OCI-LY1 (cell line): ENCODE results near the gene PFKP.
"Not testable (repeated sequence)": the region's sequence is repeated elsewhere in the genome, so short reads cannot be mapped to it uniquely, and the experiment has no call there.

Source experiments
- H2AFZ ChIP-seq: fragments of 200-600 bp; sonication (generic), shearing (Covaris generic); 2 replicates; pipeline ENCODE4 v1.6.0; 2014; ENCODE audit warnings: antibody characterized with exemption, mild to moderate bottlenecking, low read length
- H3F3A ChIP-seq: fragments of 200-600 bp; sonication (generic), shearing (Covaris generic); 2 replicates; pipeline ENCODE4 v1.6.0; 2014; ENCODE audit warnings: mild to moderate bottlenecking, antibody characterized with exemption, low read length, moderate library complexity; ENCODE audit not compliant: insufficient read depth
- H3K27ac ChIP-seq: fragments of 200-600 bp; sonication (generic); 2 replicates; pipeline ENCODE4 v1.5.1; 2014; ENCODE audit warnings: low read length, mixed run types, mild to moderate bottlenecking, low read depth; ENCODE audit not compliant: poor library complexity, severe bottlenecking
- H3K27me3 ChIP-seq: fragments of 200-600 bp; sonication (generic); 2 replicates; pipeline ENCODE4 v1.6.0; 2014; ENCODE audit warnings: antibody characterized with exemption, mild to moderate bottlenecking, low read length, moderate library complexity; ENCODE audit not compliant: insufficient read depth
- H3K36me3 ChIP-seq: fragments of 200-600 bp; sonication (generic); 2 replicates; pipeline ENCODE4 v1.6.1; 2014; ENCODE audit warnings: mild to moderate bottlenecking, antibody characterized with exemption, low read length, moderate library complexity, mixed read lengths; ENCODE audit not compliant: insufficient read depth
- H3K4me1 ChIP-seq: fragments of 200-600 bp; sonication (generic); 2 replicates; pipeline ENCODE4 v1.5.1; 2014; ENCODE audit warnings: mild to moderate bottlenecking, low read length, moderate library complexity; ENCODE audit not compliant: insufficient read depth, severe bottlenecking
- H3K4me2 ChIP-seq: fragments of 200-600 bp; sonication (generic), shearing (Covaris generic); 2 replicates; pipeline ENCODE4 v1.6.1; 2014; ENCODE audit warnings: low read length
- H3K4me3 ChIP-seq: fragments of 200-600 bp; sonication (generic); 2 replicates; pipeline ENCODE4 v1.5.1; 2014; ENCODE audit warnings: low read length, low read depth, mild to moderate bottlenecking, mixed read lengths; ENCODE audit not compliant: poor library complexity, severe bottlenecking
- H3K79me2 ChIP-seq: fragments of 200-600 bp; shearing (Covaris generic); 2 replicates; pipeline ENCODE4 v1.6.1; 2016; ENCODE audit warnings: mixed run types, low read length, mixed read lengths; ENCODE audit not compliant: insufficient read depth
- H3K9ac ChIP-seq: fragments of 200-600 bp; sonication (generic), shearing (Covaris generic); 2 replicates; pipeline ENCODE4 v1.6.1; 2014; ENCODE audit warnings: mild to moderate bottlenecking, low read length, mixed read lengths
- H3K9me2 ChIP-seq: fragments of 200-600 bp; sonication (generic), shearing (Covaris generic); 2 replicates; pipeline ENCODE4 v1.6.1; 2014; ENCODE audit warnings: low read depth, mild to moderate bottlenecking, low read length, mixed read lengths
- H3K9me3 ChIP-seq: fragments of 200-600 bp; shearing (Covaris generic); 2 replicates; pipeline ENCODE4 v1.6.1; 2014; ENCODE audit warnings: low read length, mixed read lengths
- H4K20me1 ChIP-seq: fragments of 200-600 bp; sonication (generic), shearing (Covaris generic); 2 replicates; pipeline ENCODE4 v1.6.0; 2016; ENCODE audit warnings: mild to moderate bottlenecking, low read length; ENCODE audit not compliant: insufficient read depth
- EZH2 ChIP-seq: fragments of 200-600 bp; sonication (generic), shearing (Covaris generic); IDR thresholded peaks from 2 replicates; pipeline ENCODE4 v1.8.0; 2017; ENCODE audit warnings: borderline replicate concordance, mixed run types, mild to moderate bottlenecking, antibody characterized with exemption, low read length, moderate library complexity, mixed read lengths
- TF ChIP-seq, protein P1 (sequence below): fragments of 200-600 bp; sonication (generic), shearing (Covaris generic); IDR thresholded peaks from 2 replicates; pipeline ENCODE4 v1.5.1; 2017; ENCODE audit warnings: mild to moderate bottlenecking, antibody characterized with exemption, low read length, moderate library complexity, mixed read lengths

Gene PFKP

DNA sequence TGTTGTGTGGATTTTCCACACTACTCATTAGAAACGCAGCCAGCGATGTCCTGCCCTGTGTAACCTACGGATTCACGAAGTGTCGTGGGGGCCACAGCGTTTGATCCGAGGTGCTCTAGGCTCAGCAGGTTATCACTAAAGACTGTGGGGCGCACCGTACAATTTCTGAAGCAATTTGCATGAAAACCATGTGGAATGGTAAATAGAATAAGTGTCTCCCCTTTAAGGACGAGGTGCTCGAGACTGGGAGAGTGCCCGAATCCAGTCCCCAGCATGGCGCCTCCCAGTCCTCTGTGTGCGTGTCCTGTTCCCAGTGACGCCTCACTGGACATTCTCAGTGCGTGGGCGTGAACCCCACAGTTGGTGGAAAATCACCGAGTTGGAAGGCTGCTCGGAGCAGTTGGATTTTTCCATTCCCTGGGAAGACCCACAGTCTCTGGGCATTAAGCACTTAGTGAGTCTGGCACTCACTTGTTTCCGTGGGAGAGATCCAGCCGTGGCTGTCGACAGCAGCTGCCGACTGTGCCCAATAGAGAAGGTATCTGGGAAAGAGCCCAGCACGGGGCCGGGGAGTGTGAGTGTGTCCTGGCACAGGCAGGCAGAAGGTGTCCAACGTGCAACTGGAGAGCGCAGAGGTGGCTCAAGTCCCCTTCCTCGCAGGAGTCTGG is 37.0 kb downstream of the PFKP start:
- TF ChIP-seq EZH2 = no peak
- TF ChIP-seq, protein P1, sequence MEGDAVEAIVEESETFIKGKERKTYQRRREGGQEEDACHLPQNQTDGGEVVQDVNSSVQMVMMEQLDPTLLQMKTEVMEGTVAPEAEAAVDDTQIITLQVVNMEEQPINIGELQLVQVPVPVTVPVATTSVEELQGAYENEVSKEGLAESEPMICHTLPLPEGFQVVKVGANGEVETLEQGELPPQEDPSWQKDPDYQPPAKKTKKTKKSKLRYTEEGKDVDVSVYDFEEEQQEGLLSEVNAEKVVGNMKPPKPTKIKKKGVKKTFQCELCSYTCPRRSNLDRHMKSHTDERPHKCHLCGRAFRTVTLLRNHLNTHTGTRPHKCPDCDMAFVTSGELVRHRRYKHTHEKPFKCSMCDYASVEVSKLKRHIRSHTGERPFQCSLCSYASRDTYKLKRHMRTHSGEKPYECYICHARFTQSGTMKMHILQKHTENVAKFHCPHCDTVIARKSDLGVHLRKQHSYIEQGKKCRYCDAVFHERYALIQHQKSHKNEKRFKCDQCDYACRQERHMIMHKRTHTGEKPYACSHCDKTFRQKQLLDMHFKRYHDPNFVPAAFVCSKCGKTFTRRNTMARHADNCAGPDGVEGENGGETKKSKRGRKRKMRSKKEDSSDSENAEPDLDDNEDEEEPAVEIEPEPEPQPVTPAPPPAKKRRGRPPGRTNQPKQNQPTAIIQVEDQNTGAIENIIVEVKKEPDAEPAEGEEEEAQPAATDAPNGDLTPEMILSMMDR = no peak
- Histone ChIP-seq H3K4me1 (no peaks in the 10 kb centered on the region), H3K27me3 (no peaks in the 10 kb centered on the region), H4K20me1 (no peaks in the 10 kb centered on the region), H3K4me3 (no peak overlapping the region), H3K79me2 (no peaks in the 10 kb centered on the region), H3K9me3 (no peaks in the 10 kb centered on the region), H3K4me2 (no peak overlapping the region), H3K9ac (no peak overlapping the region), H3K27ac (no peak overlapping the region), H2AFZ (no peak overlapping the region), H3K9me2 (no peaks in the 10 kb centered on the region), H3F3A (no peaks in the 10 kb centered on the region), H3K36me3 (peaks cover 84% of the 10 kb centered on the region)

DNA sequence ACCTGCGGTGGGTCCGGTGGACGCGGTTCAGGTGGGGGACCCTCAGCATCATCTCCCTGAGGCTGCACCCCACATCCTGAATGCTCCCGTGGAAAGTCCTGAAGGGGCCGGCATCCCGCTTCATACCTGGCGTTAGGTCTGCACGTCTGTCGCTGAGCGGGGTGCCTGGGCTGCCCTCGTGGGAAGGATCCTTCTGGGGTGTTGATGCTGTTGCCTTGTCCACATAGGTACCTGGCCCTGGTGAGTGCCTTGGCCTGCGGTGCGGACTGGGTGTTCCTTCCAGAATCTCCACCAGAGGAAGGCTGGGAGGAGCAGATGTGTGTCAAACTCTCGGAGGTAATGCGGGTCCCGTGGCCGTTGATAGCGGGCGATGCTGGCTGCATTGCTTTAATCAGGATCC is 37.8 kb downstream of the PFKP start:
- Histone ChIP-seq H4K20me1 (no peaks in the 10 kb centered on the region), H3K4me2 (no peak overlapping the region), H3K4me1 (no peaks in the 10 kb centered on the region), H3K9ac (no peak overlapping the region), H3F3A (no peaks in the 10 kb centered on the region), H3K4me3 (no peak overlapping the region), H3K9me3 (no peaks in the 10 kb centered on the region), H2AFZ (no peak overlapping the region), H3K27me3 (no peaks in the 10 kb centered on the region), H3K79me2 (no peaks in the 10 kb centered on the region), H3K9me2 (no peaks in the 10 kb centered on the region), H3K27ac (no peak overlapping the region), H3K36me3 (peaks cover 82% of the 10 kb centered on the region)
- TF ChIP-seq EZH2 = no peak

DNA sequence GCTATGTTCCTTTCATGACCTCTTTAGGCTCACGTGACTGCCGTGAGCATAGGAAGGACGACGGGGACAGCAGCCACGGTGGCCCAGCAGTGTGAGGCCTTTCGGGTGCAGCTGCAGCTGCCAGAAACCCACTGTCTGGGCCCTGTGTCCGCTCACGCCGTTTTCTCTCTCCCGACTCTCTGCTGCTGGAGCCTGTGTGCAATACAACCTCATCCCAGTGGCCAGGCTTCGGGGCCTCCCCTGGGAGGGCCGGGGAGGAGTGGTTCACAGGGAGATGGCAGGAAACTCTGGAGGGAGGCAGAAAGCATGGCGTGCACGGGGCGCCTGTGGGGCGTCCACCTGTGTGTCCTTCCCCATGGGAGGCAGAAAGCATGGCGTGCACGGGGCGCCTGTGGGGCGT is 38.6 kb downstream of the PFKP start:
- H3K79me2 ChIP-seq = no peaks in the 10 kb centered on the region
- no peak overlapping the region for H3K4me3 ChIP-seq
- H3K9ac ChIP-seq = no peak overlapping the region
- no peaks in the 10 kb centered on the region for H4K20me1 ChIP-seq
- no peak overlapping the region for H3K4me2 ChIP-seq
- H3K9me3 ChIP-seq = no peaks in the 10 kb centered on the region
- no peaks in the 10 kb centered on the region for H3F3A ChIP-seq
- no peak overlapping the region for H2AFZ ChIP-seq
- TF ChIP-seq, protein P1 = no peak
- TF ChIP-seq EZH2 = no peak
- H3K9me2 ChIP-seq = no peaks in the 10 kb centered on the region
- H3K4me1 ChIP-seq = peaks cover 6% of the 10 kb centered on the region
- no peak overlapping the region for H3K27ac ChIP-seq
- H3K27me3 ChIP-seq = no peaks in the 10 kb centered on the region
- H3K36me3 ChIP-seq = peaks cover 82% of the 10 kb centered on the region

DNA sequence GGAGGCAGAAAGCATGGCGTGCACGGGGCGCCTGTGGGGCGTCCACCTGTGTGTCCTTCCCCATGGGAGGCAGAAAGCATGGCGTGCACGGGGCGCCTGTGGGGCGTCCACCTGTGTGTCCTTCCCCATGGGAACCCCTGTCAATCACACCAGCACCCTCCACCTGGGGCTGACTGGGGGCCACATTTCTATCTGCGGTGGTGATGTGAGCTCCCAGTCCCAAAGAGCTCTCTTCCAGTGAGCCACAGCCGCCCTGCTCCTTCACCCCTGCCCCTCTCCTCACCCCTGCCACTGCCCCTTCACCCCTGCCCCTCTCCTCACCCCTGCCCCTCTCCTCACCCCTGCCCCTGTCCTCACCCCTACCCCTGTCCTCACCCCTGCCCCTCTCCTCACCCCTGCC is 39.0 kb downstream of the PFKP start:
- H3K4me1 ChIP-seq = peaks cover 10% of the 10 kb centered on the region
- H3K4me2 ChIP-seq, H3K4me3 ChIP-seq, H4K20me1 ChIP-seq, H3K9me2 ChIP-seq, H3K27ac ChIP-seq, H3K79me2 ChIP-seq, H3K9me3 ChIP-seq, H3K27me3 ChIP-seq, H3F3A ChIP-seq, H3K9ac ChIP-seq, H2AFZ ChIP-seq: not testable (repeated sequence)
- peaks cover 82% of the 10 kb centered on the region for H3K36me3 ChIP-seq
